GM18505 (cell line): ENCODE data around the gene ALOX5.

Experiments used
- ATAC-seq: cut with Tn5 transposase; IDR thresholded peaks from one replicate; pipeline ENCODE4 v1.9.1; 2021; ENCODE audit not compliant: unreplicated experiment
- POLR2A ChIP-seq: IDR thresholded peaks from 4 replicates; pipeline ENCODE4 v1.6.1; 2011; ENCODE audit warnings: borderline replicate concordance; ENCODE audit not compliant: insufficient read depth, insufficient read length; ENCODE audit errors: extremely low read depth

The ALOX5 gene

GRCh38 chr10:45421221-45422097 lies 47.4 kb downstream of the ALOX5 start:
- TF ChIP-seq POLR2A: no peak
- ATAC-seq: no peak

GRCh38 chr10:45422207-45422865 lies 48.3 kb downstream of the ALOX5 start:
- no peak for ATAC-seq
- no peak for TF ChIP-seq POLR2A

GRCh38 chr10:45422866-45423659 lies 49.0 kb downstream of the ALOX5 start:
- no peak for ATAC-seq
- no peak for TF ChIP-seq POLR2A

- no peak for ATAC-seq
- no peak for TF ChIP-seq POLR2A
Measured at GRCh38 chr10:45423976-45424499, 50.0 kb downstream of the ALOX5 start.

GRCh38 chr10:45424668-45425404 lies 50.8 kb downstream of the ALOX5 start:
- no peak for ATAC-seq
- no peak for TF ChIP-seq POLR2A

GRCh38 chr10:45425621-45426563 lies 51.9 kb downstream of the ALOX5 start:
- no peak for ATAC-seq
- no peak for TF ChIP-seq POLR2A

- ATAC-seq: no peak
- no peak for TF ChIP-seq POLR2A
Measured at GRCh38 chr10:45427262-45427969, 53.4 kb downstream of the ALOX5 start.

GRCh38 chr10:45427970-45428366 lies 54.0 kb downstream of the ALOX5 start:
- TF ChIP-seq POLR2A: no peak
- ATAC-seq: no peak

- TF ChIP-seq POLR2A: no peak
- no peak for ATAC-seq
Measured at GRCh38 chr10:45428611-45429510, 54.8 kb downstream of the ALOX5 start.

GRCh38 chr10:45429790-45430189 lies 55.8 kb downstream of the ALOX5 start:
- no peak for ATAC-seq
- no peak for TF ChIP-seq POLR2A
